Measurements from ENCODE around the gene CPNE7. TPM values are rescaled to one million over a fixed set of nuclear protein-coding genes. Genes with fewer than 3 reads are reported as not detected.
A peak's percentile ranks its signal among the peaks of the same experiment; 100 is the strongest.

CPNE7 gene
- total and polyA plus RNA-seq, 2 of the 13 experiments (the other 11 are each of a cell fraction or from before 2014, with no cell fraction given), result 0.59 TPM; not detected in 1

- no peak for TF ChIP-seq ZNF629 (CRISPR knock-in tag; conservative IDR thresholded peaks at IDR 0.05)
- TF ChIP-seq ATRX (CRISPR knock-in tag; IDR thresholded peaks at IDR 0.05; ENCODE audit: borderline replicate concordance), result no peak
- TF ChIP-seq ZNF737 (CRISPR knock-in tag; IDR thresholded peaks at IDR 0.05; ENCODE audit: borderline replicate concordance), result no peak
- TF ChIP-seq GPN1 (CRISPR knock-in tag; IDR thresholded peaks at IDR 0.05; ENCODE audit: borderline replicate concordance), result no peak
These were observed 22.6 kb upstream of the CPNE7 start (continued) for GRCh38 chr16:89552913-89553312.

- DNase-seq (ENCODE audit: low spot score), result no peak
- peaks cover 41 to 71% of the 10 kb centered on the region in 2 experiments for H3K36me3 ChIP-seq (replicated peaks in 1 of 2; ENCODE audit: control insufficient read depth in 1 of 2, insufficient read depth in 2 of 2, low read length in 2 of 2)
- H3K4me2 ChIP-seq (ENCODE audit: low read depth, low read length), result no peak overlapping the region
- no peak for ATAC-seq
- no peak overlapping the region for H3K27ac ChIP-seq (ENCODE audit: extremely low read length, insufficient read depth, low read length)
- no peak for FAIRE-seq
- no peaks in the 10 kb centered on the region for H3K9me3 ChIP-seq (ENCODE audit: low read length)
- H2AFZ ChIP-seq (ENCODE audit: low read length), result no peak overlapping the region
- H3K79me2 ChIP-seq (ENCODE audit: insufficient read depth, low read length), result no peaks in the 10 kb centered on the region
- intact Hi-C loops (cut with micrococcal nuclease; ENCODE audit: unreplicated experiment) (no loop called here), in situ Hi-C loops (cut with HindIII; ENCODE audit: extremely low pct_ligation_motif_present, low pct_unique_long_range_greater_than_20kb) (no loop called here)
- H3K27me3 ChIP-seq (ENCODE audit: control insufficient read depth in 1 of 2, insufficient read depth in 2 of 2, low read length in 2 of 2), result no peaks in the 10 kb centered on the region
- ChIA-PET CTCF (ENCODE audit: low intra/inter-chr PET ratio, low total read pairs) (no interaction called here), POLR2A (no interaction called here)
- BruUV-seq (replicated peaks), result no TSS peak
- whole genome bisulfite sequencing (ENCODE audit: low lambda C conversion rate), result over 99% methylated on average over 16 of the region's 18 CpGs
- H3K4me1 ChIP-seq (ENCODE audit: insufficient read depth, low read length), result peaks cover 14% of the 10 kb centered on the region
- H3K9ac ChIP-seq (ENCODE audit: insufficient read depth, low read depth, low read length), result no peak overlapping the region
- no peaks in the 10 kb centered on the region for H4K20me1 ChIP-seq (ENCODE audit: insufficient read depth, low read length)
- H3K4me3 ChIP-seq (replicated peaks in 1 of 3; ENCODE audit: insufficient read depth in 1 of 3, low read depth in 2 of 3, low read length in 3 of 3), result no peak overlapping the region
- TF ChIP-seq AGO2 (optimal IDR thresholded peaks at IDR 0.05; ENCODE audit: low read depth, low read length), result peak; percentile 63
- TF ChIP-seq ZSCAN25 (CRISPR knock-in tag; IDR thresholded peaks at IDR 0.05), result no peak
These were observed 21.8 kb upstream of the CPNE7 start for GRCh38 chr16:89553733-89554132.

- Histone ChIP-seq H3K9me3 (ENCODE audit: low read length) (no peaks in the 10 kb centered on the region), H3K27me3 (ENCODE audit: control insufficient read depth in 1 of 2, insufficient read depth in 2 of 2, low read length in 2 of 2) (no peaks in the 10 kb centered on the region), H3K4me3 (replicated peaks in 1 of 3; ENCODE audit: insufficient read depth in 1 of 3, low read depth in 2 of 3, low read length in 3 of 3) (no peak overlapping the region), H3K27ac (ENCODE audit: extremely low read length, insufficient read depth, low read length) (no peak overlapping the region), H3K36me3 (replicated peaks in 1 of 2; ENCODE audit: control insufficient read depth in 1 of 2, insufficient read depth in 2 of 2, low read length in 2 of 2) (peaks cover 39 to 65% of the 10 kb centered on the region in 2 experiments), H3K4me1 (ENCODE audit: insufficient read depth, low read length) (peaks cover 20% of the 10 kb centered on the region), H4K20me1 (ENCODE audit: insufficient read depth, low read length) (no peaks in the 10 kb centered on the region), H3K4me2 (ENCODE audit: low read depth, low read length) (no peak overlapping the region), H3K9ac (ENCODE audit: insufficient read depth, low read depth, low read length) (no peak overlapping the region), H3K79me2 (ENCODE audit: insufficient read depth, low read length) (no peaks in the 10 kb centered on the region), H2AFZ (ENCODE audit: low read length) (no peak overlapping the region)
- ChIA-PET CTCF (ENCODE audit: low intra/inter-chr PET ratio, low total read pairs) (no interaction called here), POLR2A (interaction anchor here (0.6 kb wide), 1 partner anchor 26 kb away, joined by 4 read pairs; no protein-coding TSS in a partner anchor)
- in situ Hi-C loops (cut with HindIII; ENCODE audit: extremely low pct_ligation_motif_present, low pct_unique_long_range_greater_than_20kb), result no loop called here
- TF ChIP-seq NFE2L2 (IDR thresholded peaks at IDR 0.05; ENCODE audit: low read length) (no peak), BCLAF1 (IDR thresholded peaks at IDR 0.05) (no peak)
- FAIRE-seq (no peak), ATAC-seq (no peak), DNase-seq (ENCODE audit: low spot score) (no peak)
- intact Hi-C loops (cut with micrococcal nuclease; ENCODE audit: unreplicated experiment), result no loop called here
- no TSS peak for BruUV-seq (replicated peaks)
- WGBS (ENCODE audit: low lambda C conversion rate), result 94% methylated on average over 6 of the region's 12 CpGs
These were observed 21.2 kb upstream of the CPNE7 start for GRCh38 chr16:89554343-89554742.

All from HepG2 (cell line).